Measurements from ENCODE around the gene PYDC1.
"Not testable (repeated sequence)": the region's sequence is repeated elsewhere in the genome, so short reads cannot be mapped to it uniquely, and the experiment has no call there.

PYDC1 gene

DNA sequence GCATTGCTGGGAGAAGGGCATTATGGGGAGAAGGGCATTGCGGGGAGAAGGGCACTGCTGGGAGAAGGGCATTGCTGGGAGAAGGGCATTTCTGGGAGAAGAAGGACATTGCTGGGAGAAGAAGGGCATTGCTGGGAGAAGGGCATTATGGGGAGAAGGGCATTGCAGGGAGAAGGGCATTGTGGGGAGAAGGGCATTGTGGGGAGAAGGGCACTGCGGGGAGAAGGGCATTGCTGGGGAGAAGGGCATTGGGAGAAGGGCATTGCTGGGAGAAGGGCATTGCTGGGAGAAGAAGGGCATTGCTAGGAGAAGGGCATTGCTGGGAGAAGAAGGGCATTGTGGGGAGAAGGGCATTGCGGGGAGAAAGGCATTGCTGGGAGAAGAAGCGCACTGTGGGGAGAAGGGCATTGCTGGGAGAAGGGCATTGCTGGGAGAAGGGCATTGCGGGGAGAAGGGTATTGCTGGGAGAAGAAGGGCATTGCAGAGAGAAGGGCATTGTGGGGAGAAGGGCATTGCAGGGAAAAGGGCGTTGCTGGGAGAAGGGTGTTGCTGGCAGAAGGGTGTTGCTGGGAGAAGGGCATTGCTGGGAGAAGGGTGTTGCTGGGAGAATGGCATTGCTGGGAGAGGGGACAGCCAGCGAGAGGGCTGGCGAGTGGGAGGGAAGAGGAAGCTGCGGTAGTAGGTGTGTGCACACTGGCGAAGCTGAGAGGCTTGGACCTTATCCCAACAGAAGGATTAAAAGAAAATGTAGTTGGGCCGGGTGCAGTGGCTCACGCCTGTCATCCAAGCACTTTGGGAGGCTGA is 4.6 kb upstream of the PYDC1 start:
- no peak for DNase-seq

DNA sequence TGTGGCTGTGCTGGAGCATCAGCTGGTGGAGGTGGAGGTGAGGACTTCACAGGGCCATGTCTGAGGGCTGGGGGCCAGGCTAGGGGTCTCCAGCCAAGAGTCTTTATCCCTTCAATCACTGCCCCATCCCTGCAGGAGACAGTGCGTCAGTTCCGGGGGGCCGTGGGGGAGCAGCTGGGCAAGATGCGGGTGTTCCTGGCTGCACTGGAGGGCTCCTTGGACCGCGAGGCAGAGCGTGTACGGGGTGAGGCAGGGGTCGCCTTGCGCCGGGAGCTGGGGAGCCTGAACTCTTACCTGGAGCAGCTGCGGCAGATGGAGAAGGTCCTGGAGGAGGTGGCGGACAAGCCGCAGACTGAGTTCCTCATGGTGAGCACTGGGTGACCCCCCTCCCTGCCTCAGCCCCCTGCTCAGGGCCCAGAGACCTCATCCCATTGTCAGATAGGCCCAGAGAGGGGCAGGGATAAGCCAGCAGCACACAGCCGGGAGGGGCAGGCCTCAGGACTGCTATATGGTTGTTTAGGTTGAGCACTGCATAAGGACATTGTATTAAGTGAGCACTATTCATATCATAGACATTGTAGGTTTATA is 2.3 kb upstream of the PYDC1 start:
- DNase-seq = no peak

DNA sequence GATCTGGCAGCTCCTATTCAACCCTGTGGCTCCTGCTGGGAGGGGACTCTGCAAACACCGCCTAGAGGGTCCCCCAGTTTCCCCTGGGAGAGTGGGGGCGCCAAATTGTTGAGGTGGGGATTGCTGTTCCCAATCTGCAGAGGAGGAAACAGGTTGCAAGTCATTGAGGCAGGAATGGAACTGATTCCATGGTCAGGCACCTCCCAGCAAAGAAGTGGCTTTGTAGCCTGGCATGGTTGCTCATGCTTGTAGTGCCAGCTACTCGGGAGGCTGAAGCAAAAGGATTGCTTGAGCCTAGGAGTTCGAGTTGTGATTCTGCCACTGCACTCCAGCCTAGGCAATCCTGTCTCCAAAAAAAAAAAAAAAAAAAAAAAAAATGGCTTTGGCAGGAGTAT is 198 bp upstream of the PYDC1 start:
- no peak for DNase-seq

DNA sequence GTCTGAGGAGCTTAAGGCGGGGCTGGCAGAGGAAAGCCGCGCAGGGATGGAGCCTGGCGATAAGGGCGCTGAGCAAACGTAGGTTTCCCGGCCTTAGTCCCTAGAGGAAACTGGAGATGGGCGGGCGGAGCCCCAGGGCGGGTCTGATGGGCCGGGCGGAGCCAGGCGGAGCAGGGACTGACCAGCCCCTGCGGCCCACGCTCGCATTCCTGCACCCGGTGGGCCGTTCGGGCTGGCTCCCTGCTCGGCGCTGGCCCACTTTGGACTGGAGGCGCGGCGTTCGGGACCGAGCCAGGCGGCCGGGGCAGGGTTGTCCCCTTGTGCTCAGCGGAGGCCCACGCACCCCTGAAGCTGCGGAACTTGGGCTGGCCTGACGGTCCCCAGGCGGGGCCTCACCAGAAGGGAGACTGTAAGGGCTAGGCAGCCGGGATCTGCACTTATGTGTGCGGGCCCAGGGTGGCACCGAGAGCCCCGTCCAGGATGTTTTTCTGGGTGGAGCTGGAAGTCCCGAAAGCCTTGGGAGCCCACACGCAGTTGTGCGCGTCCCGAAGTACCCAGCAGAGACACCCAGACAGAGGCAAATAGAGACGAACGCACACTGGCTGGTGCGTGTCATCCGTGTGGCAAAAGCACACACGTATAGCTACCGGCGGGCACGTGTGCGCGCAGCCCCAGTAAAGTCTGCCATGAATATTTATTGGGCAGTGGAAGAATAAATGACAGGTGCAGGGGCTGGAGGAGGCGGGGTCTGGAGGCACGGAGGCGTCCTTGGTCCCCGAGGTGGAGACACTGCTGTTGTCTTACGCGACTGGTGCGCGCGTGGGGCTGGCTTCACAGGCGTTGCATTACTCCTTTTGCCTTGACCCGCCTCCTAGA is 1.4 kb downstream of the PYDC1 start:
- DNase-seq = no peak

DNA sequence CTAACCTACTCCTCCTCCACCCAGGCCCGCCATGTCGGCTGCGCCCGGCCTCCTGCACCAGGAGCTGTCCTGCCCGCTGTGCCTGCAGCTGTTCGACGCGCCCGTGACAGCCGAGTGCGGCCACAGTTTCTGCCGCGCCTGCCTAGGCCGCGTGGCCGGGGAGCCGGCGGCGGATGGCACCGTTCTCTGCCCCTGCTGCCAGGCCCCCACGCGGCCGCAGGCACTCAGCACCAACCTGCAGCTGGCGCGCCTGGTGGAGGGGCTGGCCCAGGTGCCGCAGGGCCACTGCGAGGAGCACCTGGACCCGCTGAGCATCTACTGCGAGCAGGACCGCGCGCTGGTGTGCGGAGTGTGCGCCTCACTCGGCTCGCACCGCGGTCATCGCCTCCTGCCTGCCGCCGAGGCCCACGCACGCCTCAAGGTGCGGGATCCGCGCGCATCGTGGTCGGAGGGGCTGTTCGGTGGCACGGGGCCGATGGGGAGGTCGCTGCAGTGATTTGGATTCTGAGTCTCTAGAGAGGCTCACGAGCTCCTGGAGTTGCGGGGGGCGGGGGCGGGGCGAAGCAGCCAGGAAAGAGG is 2.1 kb downstream of the PYDC1 start:
- no peak for DNase-seq

DNA sequence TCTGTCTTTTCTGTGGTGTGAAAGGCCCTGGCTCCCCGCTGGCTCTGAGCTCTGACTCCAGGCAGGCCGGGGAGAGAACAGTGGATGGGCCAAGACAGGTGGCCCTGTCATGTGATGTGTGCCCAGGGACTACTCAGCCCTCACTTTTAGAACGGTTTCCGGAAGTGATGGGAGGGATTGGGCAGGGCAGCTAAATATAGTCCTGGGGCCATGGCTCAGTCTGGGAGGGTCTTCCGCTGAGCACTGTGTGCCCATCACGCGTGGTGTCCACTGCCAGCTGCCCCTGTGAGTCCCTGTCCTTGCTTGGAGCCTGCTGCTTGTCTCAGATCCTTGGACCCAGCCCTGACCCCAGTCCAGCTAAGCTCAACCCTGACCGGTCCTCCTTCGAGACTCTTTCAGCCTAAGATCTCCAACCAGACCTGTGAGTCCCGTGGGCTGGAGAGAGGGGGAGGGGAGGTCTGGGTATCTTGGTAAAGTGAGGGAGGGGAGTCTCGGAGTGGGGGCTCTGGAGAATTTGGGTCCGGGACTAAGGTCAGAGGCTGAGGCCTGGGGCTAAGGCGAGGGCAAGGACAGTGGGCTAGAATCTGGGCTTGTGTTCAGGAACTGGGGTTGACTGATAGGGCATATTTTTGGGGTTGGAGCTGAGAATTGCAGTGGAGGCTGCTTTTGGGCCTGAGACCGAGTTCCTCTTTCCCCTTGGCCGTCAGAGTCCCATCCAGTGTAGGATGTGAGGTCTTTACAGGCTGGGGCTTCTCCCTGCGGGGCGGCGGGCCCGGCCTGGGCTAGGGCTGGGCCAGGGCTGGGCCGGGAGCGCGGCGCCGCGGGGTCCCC is 2.8 kb downstream of the PYDC1 start, which contains the start of gene TRIM72:
TSS of gene TRIM72 (plus strand) at position 243 of the 831 bp plus-strand sequence. CDS start 620 bp downstream, outside the sequence.
- no peak for DNase-seq

DNA sequence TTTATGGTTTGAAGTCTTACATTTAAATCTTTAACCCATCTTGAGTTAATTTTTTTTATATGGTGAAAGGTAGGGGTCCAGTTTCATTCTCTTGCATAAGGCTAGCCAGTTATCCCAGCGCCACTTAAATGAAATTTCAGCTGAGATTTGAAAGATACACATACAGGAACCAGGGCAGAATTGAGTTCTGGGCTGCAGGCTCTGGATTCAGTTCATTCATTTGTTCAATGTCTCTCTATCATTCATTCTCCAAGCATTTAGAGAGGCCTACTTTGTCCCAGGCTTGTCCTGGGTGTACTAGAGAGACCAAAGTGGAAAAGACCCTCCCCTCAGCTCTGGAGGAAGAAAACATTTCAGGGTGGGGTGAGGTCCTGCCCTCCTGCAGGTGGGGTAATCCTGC is 3.6 kb downstream of the PYDC1 start:
- no peak for DNase-seq

DNA sequence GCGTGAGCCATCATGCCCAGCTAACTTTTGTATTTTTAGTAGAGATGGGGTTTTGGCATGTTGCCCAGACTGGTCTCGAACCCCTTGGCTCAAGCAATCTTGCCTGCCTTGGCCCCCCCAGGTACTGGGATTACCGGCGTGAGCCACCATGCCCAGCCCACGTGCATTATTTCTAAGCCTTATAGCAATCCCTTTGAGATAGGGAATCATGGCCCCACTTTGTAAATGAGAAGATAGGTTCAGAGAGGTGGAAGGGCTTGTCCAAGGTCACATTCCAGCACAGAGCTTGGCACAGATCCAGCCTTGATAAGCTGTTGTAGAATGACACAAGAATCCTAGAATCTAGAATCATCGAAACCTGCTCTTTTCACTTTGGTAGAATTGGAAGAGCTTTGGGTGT is 10.2 kb downstream of the PYDC1 start:
- DNase-seq = no peak

DNA sequence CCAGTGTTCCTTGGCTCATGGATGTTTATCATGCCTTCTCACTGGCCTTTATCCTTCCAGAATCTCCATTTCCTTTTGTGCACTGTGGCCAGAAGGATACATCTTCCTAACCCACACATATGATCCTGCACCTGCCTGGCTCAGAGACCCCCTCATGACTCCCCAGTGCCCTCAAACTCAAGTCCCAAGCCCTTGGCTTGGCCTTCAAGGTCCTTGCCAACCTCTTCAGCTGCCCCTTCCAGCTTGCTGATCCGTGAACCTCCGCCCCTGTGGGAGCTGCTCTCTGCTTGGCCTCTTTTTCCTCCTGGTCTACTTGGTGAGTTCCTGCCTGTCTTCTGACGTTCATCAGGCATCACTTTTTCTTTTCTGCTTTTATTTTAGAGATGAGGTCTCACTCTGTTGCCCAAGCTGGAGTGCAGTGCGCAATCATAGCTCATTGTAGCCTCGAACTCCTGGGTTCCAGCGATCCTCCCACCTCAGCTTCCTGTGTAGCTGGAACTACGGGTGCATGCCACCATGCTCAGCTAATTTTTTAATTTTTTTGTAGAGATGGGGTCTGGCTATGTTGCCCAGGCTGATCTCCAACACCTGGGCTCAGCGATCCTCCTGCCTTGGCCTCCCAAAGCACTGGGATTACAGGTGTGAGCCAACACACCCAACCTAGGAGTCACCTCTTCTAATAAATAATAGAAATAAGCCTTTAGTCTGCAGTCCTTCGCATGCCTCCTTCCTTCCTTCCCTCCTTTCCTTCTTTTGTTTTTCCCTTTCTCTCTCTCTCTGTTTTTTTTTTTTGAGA is 11.9 kb downstream of the PYDC1 start:
- no peak for DNase-seq

DNA sequence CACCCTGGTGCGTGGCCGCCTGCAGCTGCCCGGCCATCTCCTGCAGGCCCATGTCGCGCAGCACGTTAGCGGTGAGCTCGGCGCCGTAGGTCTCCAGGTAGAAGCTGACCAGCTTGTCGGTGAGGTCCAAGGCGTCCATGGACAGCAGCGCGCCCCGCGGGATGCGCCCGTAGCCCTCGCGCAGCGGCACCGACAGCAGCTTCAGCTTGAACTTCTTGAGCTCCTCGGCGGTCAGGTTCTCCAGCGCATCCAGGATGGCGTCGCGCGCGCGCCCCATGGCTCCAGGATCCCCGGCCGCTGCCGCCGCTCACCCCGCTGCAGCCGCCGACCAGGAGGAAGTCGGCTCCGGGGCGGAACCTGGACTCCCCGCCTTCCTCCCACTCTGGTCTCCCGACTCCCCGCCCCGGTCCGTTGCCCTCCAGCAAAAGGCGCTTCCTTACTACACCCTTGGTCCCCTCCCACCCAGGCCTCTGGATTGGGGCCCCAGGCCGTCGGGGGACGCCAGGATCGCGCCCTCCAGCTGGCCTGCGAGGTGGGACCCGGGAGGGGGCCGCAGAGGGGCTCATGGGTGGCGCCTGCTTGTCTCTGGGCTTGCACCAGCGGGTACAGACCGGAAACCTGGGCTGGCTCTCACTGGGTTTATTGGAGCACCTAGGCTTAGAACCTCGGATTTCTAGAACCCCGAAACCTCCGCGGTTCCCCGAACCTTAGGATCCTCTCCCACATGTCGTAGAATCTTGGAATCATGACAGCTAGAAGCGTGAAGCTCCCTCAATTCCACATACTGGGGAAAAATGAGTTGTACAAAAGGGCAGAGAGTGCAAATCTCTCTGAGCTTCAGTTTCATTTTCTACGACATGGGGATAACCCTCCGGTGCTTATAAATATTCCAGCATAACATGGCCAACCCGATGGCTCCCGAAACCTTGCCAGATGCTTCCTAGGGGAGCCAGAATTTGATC is 14.2 kb downstream of the PYDC1 start, which contains the start of gene PYCARD:
TSS of gene PYCARD (minus strand) at position 347 of the 962 bp plus-strand sequence. CDS start at position 277, 70 bp downstream.
- no peak for DNase-seq

DNA sequence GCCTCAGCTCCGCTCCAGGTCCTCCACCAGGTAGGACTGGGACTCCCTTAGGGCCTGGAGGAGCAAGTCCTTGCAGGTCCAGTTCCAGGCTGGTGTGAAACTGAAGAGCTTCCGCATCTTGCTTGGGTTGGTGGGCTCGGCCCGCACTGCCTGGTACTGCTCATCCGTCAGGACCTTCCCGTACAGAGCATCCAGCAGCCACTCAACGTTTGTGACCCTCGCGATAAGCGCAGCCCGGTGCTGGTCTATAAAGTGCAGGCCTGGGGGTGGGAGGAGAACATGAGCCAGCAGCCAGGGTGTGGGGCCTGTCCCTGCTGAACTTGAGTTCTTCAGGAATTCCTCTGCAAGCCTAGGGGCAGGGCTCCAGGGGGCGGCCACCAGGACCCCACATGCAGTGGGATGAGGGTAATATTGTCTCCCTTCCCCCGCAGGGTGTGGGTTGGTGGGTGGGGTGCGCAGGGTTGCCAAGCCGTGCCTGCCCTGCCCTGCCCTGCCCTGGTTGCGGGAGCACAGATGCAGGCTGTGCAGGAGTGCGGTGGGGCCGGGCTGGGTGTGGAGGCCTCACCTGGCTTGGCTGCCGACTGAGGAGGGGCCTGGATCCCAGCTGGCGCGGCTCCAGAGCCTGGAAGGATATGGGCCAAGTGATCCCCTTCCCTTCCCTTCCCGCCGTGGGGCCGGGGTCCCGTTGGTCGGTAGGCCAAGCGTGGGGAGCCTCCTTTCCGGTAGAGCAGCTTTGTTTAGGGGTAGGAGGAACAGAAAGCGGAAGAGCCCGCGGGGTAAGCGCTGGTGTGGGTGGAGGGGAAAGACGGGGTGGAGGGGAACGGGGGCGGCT is 15.1 kb downstream of the PYDC1 start:
- DNase-seq = peak; percentile 42 to 44

DNA sequence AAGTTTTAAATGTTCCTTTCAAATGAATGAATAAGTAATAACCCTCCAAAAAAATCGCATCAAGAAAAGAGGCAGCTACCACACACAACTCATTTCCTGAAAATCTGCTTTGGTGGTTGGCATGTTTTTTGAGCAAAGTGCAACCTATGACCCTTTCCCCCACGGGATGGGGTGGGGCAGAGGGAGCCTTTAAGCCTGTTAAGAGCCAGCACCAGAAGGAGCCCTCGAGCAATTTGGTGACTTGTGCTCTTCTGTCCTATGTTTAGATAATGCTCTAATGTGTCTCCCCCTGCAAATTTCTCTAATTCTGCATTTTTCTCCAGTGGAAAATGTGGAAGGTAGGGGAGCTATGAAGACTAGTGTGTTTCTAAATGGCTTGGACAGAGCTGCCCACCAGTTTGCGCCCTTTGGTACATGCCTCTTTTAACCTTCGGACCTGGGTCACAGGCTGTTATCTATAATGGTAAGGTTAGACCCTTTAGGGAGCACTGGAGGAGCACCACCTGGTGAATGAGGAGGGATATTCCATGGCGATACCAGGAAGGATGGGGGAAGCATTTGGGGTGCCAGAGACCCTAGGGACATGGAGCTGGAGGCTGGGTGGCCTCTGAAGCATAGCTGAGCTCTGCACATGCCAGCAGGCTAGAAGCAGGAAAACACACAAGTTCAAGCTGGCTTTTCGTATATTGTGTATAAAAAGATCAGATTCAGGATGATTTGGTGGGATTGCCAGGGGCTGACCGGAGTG is 15.9 kb downstream of the PYDC1 start:
- peak; percentile 35 for DNase-seq

DNA sequence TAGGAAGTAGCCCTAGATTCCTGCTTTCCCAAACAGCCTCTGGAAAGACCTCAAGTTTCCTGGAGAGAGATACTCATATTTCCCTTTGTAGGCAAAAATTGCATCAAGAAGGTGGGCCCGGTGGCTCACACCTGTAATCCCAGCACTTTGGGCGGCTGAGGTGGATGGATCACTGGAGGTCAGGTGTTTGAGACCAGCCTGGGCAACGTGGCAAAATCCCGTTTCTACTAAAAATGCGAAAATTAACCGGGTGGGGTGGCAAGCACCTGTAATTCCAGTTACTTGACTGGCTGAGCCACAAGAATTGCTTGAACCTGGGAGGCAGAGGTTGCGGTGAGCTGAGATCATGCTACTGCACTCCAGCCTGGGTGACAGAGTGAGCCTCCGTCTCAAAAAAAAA is 16.8 kb downstream of the PYDC1 start:
- not testable (repeated sequence) for DNase-seq

DNA sequence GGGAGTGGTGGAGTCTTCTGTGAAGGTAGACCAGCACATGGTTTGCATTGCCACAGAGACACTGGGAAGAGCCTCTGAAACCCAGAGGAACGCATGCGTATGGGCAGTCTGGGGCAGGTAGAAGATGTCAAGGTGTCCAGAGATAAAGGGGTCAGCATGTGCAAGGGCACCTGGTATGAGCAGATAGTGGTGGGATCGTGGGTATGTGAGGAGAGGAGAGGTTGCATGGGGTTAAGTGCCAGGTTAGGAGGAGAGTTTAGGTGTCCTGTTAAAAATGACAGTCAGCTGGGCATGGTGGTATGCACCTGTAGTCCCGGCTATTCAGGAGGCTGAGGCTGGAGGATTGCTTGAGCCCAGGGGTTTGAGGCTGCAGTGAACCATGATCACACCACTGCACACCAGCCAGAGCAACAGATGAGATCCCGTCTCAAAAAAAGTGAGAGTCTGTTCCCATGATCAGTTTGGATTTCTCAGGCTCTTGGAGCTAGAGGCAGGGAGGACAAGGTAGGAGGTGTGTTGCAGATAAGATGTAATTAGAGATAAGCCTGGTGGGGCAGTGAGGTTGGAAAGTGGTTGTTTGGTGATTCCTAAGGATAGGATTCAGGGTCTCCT is 17.4 kb downstream of the PYDC1 start:
- DNase-seq = no peak

DNA sequence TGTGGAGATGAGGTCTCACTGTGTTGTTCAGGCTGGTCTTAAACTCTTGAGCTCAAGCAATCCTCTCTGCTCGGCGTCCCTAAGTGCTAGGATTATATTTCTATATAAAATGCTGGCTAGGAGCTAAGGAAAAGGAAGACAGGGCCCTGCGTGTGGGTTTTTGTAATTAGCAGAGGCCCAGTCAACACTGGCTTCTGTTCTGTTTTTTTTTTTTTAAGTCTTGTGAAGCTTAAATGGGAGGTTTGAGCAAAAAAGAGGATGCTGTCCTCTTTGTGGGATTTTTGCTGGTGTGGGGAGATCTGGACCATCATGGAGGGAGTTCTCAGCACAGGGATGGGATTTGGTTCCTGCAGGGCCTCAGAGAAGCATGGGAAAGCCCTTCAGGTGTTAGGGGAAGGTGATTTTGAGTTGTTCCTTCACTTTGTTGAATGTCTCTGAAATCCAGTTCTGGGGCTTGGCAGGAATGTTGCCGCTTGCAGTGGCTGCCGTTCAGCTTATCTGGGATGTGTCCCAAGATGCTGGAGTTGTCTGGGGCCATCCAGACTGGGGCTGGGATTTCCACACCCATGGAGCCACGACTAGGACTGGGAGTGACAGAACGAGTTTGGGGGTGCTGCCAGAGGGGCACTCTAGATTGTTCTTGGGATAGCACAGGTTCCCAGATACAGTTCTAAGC is 18.6 kb downstream of the PYDC1 start:
- DNase-seq = no peak

DNA sequence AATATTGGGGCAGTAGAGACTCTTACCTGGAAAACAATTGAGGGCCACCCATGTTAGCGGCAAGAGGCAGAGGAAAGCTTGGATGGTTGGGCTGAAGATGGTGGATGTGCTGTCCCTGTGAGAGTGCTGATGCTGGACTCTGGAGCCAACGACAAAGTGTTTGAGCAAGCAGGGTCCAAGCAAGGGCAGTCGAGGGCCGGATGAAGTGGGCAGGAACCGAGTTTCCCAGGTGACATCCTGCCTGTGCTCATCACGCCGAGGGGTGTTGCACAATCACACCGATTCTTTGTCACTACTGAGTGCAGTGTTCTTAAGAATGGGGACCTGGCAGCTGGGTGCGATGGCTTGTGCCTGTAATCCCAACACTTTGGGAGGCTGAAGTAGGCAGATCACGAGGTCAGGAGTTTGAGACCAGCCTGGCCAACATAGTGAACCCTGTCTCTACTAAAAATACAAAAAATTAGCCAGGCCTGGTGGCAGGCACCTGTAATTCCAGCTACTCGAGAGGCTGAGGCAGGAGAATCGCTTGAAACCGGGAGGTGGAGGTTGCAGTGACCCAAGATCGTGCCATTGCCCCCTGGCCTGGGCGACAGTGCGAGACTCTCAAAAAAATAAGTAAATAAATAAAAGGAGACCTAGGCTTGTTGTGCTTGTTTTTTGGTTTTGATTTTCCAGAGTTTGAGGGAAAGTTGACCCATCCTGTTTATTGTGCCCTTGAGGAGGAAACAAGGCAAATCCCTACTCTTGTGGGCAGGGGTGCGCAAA is 20.4 kb downstream of the PYDC1 start:
- no peak for DNase-seq

Measured in activated CD4-positive, alpha-beta T cell treated with anti-CD3 and anti-CD28 coated beads for 4 hours (primary cell).